Right atrium auricular region (tissue), 2 donors: ENCODE measurements around the gene TMEM221. TPM values are rescaled to one million over a fixed set of nuclear protein-coding genes. Genes with fewer than 3 reads are reported as not detected.
A peak's percentile ranks its signal among the peaks of the same experiment; 100 is the strongest.

ENCODE experiments used
- DNase-seq: peaks from one replicate; pipeline ENCODE4 v3.0.0-alpha.2; 2019; ENCODE audit warnings: low spot score
- H3K27ac ChIP-seq, 2 donors: fragments of 200-600 bp; sonication (generic); 1 replicate in 1 of 2; 2 replicates in 1 of 2; pipeline ENCODE4 v1.5.1; 2016 to 2019
- H3K27me3 ChIP-seq, 2 donors: fragments of 200-600 bp; sonication (generic); one replicate each; pipeline versions ENCODE4 v1.5.1 to v1.6.0; 2017 to 2019
- H3K36me3 ChIP-seq: fragments of 200-600 bp; sonication (generic); one replicate; pipeline ENCODE4 v1.5.1; 2016
- H3K4me1 ChIP-seq, 2 donors: fragments of 200-600 bp; sonication (generic); one replicate each; pipeline versions ENCODE4 v1.5.1 to v1.6.0; 2017 to 2019
- H3K4me3 ChIP-seq, 2 donors: fragments of 200-600 bp; sonication (generic); 1 replicate in 1 of 2; 2 replicates in 1 of 2; pipeline ENCODE4 v1.5.1; 2017 to 2019; ENCODE audit warnings: mild to moderate bottlenecking in 1 of 2, moderate library complexity in 1 of 2
- H3K9me3 ChIP-seq, 2 donors: fragments of 200-600 bp; sonication (generic); one replicate each; pipeline ENCODE4 v1.5.1; 2019
- total RNA-seq, 2 donors: library from RNA; depleted of rRNA; stranded (reverse); fragments of >200 nt; gene quantifications; one replicate each; pipeline ENCODE4 v1.1.0, GENCODE V29; 2016
- TF ChIP-seq, protein P1 (sequence below), 2 donors: fragments of 200-600 bp; sonication (generic); IDR thresholded peaks; one replicate each; pipeline ENCODE4 v1.5.1; 2019; ENCODE audit warnings: antibody characterized with exemption in 2 of 2

Gene TMEM221
- total RNA-seq, 2 donors from 2014 or later, result 0.30 to 0.51 TPM

DNA sequence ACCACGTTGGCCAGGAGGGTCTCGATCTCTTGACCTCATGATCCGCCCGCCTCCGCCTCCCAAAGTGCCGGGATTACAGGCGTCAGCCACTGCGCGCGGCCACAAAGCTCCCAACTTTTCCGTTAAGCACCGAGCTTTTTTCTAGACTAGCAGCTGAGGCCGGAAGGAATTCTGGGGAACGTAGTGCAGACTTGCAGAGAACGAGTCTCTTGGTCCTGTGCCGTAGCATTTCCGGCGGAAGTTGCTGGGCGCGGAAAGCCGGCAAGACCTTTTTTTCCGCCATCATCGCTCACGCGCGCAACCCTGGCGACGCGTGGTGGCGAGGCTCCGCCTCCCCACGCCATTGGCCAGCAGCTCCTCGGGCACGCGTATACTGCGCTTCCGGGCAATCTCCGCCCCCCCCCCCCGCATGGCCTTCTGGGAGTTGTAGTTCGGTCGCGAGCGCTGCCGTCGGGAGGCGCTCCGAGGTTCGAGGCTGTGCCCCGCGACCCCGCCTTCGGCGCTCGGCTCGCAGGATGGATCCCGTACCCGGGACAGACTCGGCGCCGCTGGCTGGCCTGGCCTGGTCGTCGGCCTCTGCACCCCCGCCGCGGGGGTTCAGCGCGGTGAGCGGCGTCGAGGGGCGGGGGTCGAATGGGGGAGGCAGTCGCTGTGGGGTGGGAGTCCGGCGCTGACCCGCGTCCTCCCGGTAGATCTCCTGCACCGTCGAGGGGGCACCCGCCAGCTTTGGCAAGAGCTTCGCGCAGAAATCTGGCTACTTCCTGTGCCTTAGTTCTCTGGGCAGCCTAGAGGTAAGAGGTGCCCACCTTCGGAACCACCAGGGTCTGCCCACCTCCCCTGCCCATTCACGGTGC, 28.6 kb downstream of the TMEM221 start, which contains the start of gene MVB12A:
Gene MVB12A (plus strand): TSS at position 427 of the 854 bp plus-strand sequence. CDS start 89 bp downstream, at position 516.
- TF ChIP-seq, protein P1, sequence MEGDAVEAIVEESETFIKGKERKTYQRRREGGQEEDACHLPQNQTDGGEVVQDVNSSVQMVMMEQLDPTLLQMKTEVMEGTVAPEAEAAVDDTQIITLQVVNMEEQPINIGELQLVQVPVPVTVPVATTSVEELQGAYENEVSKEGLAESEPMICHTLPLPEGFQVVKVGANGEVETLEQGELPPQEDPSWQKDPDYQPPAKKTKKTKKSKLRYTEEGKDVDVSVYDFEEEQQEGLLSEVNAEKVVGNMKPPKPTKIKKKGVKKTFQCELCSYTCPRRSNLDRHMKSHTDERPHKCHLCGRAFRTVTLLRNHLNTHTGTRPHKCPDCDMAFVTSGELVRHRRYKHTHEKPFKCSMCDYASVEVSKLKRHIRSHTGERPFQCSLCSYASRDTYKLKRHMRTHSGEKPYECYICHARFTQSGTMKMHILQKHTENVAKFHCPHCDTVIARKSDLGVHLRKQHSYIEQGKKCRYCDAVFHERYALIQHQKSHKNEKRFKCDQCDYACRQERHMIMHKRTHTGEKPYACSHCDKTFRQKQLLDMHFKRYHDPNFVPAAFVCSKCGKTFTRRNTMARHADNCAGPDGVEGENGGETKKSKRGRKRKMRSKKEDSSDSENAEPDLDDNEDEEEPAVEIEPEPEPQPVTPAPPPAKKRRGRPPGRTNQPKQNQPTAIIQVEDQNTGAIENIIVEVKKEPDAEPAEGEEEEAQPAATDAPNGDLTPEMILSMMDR (IDR thresholded peaks at IDR 0.05), result no peak
- Histone ChIP-seq H3K9me3 (no peaks in the 10 kb centered on the region), H3K4me1 (peaks cover 0 to 21% of the 10 kb centered on the region in 2 donors), H3K27me3 (no peaks in the 10 kb centered on the region), H3K36me3 (no peaks in the 10 kb centered on the region), H3K27ac (peak within 1 kb of the TSS; percentile 76 to 80), H3K4me3 (peak within 1 kb of the TSS; percentile 60 to 93)
- peak; percentile 98 for DNase-seq

DNA sequence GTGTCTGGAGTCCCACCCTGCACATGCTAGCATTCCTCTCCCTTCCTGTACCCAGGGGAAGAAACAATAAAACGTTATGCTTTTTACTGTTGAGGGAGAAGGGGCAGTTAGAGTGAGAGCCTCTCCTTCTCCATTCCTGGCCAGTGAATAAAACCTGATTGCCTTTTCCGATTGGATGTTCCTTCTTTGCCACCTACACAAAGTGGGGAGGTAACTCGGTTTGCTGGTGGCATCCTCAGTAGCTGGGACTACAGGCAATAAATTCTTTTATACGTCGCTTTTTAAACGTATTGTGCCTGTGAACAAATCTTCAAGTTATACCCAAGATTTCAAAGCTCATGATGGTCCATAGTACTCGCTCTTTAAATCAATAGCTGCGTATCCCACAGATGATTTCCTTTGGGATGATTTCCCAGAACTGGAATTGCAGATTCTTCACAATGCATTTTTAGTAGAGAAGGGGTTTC, 29.3 kb downstream of the TMEM221 start:
- TF ChIP-seq, protein P1 (IDR thresholded peaks at IDR 0.05), result no peak
- no peak for DNase-seq
- H3K4me3 ChIP-seq, result peak overlapping the region; percentile 26 to 93
- no peaks in the 10 kb centered on the region for H3K36me3 ChIP-seq
- H3K4me1 ChIP-seq, result peaks cover 0 to 15% of the 10 kb centered on the region in 2 donors
- peak overlapping the region; percentile 76 to 80 for H3K27ac ChIP-seq
- H3K9me3 ChIP-seq, result no peaks in the 10 kb centered on the region
- no peaks in the 10 kb centered on the region for H3K27me3 ChIP-seq

DNA sequence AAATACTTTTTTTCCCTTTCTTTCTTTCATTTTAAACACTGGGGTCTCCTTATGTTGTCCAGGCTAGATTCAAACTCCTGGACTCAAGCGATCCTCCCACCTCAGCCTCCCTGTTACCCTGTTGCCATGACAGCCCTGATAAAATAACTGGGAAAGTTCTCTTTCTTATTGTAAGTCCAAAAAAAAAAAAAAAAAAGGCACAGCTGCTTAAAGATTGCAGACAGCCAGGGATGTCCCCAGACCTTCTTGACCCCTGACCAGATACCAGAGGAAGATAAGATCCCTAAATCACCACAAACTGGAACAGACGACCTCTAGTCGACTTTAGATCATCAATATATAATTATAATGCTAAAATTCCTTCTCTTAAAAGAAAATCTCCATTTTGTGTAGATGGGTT, 29.8 kb downstream of the TMEM221 start:
- Histone ChIP-seq H3K4me1 (peaks cover 0 to 15% of the 10 kb centered on the region in 2 donors), H3K27ac (peak overlapping the region; percentile 76 to 80), H3K9me3 (no peaks in the 10 kb centered on the region), H3K4me3 (peak overlapping the region in 1 of 2 donors; percentile 93), H3K36me3 (no peaks in the 10 kb centered on the region), H3K27me3 (no peaks in the 10 kb centered on the region)
- DNase-seq, result no peak
- TF ChIP-seq, protein P1 (IDR thresholded peaks at IDR 0.05), result no peak

DNA sequence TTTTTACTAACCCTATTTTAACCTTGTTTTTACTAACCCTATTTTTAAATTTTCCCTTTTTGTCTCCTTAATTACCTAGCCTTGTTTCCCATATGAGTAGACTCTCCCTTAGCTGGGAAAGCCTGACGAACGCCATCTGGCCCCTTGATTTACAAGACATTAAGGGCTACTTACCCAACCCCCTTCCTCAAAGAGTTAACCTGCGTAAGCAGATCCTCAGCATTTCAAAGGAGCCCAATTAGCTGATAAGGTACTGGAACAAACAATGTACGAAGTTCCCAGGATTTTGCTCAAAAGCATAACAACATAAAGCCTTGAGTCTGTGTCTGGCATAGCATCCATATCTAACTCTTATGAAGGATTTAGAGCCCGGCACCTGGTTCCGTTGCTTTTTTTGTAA, 33.3 kb downstream of the TMEM221 start:
- H3K27me3 ChIP-seq, result no peaks in the 10 kb centered on the region
- TF ChIP-seq, protein P1 (IDR thresholded peaks at IDR 0.05), result no peak
- no peaks in the 10 kb centered on the region for H3K9me3 ChIP-seq
- H3K27ac ChIP-seq, result no peak overlapping the region
- H3K4me1 ChIP-seq, result peaks cover 0 to 8% of the 10 kb centered on the region in 2 donors
- H3K36me3 ChIP-seq, result no peaks in the 10 kb centered on the region
- DNase-seq, result no peak
- H3K4me3 ChIP-seq, result no peak overlapping the region

DNA sequence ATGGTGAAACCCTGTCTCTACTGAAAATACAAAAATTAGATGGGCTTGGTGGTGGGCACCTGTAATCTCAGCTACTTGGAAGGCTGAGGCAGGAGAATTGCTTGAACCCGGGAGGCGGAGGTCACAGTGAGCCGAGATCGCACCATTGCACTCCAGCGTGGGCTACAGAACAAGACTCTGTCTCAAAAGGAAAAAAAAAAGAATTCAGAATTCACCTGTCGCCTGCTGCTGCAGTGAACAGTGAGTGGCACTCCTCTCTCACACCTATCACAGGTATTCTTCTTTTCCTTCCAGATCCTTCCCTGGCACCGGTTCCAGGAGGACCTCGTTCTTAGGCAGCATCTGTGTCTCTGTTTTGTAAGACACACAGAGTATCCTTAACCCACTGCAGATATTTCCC, 34.4 kb downstream of the TMEM221 start:
- Histone ChIP-seq H3K36me3 (no peaks in the 10 kb centered on the region), H3K4me1 (peaks cover 0 to 3% of the 10 kb centered on the region in 2 donors), H3K27me3 (no peaks in the 10 kb centered on the region), H3K4me3 (no peak overlapping the region), H3K9me3 (no peaks in the 10 kb centered on the region), H3K27ac (no peak overlapping the region)
- no peak for DNase-seq
- TF ChIP-seq, protein P1 (IDR thresholded peaks at IDR 0.05), result no peak
